Measurements from ENCODE around the gene MUS81. TPM values are rescaled to one million over a fixed set of nuclear protein-coding genes. Genes with fewer than 3 reads are reported as not detected.

MUS81 gene
- total RNA-seq, 3 donors from 2014 or later (not counting 1 experiment from before 2014, with no cell fraction given) = 71.6 to 93.4 (median 73.6) TPM

DNA sequence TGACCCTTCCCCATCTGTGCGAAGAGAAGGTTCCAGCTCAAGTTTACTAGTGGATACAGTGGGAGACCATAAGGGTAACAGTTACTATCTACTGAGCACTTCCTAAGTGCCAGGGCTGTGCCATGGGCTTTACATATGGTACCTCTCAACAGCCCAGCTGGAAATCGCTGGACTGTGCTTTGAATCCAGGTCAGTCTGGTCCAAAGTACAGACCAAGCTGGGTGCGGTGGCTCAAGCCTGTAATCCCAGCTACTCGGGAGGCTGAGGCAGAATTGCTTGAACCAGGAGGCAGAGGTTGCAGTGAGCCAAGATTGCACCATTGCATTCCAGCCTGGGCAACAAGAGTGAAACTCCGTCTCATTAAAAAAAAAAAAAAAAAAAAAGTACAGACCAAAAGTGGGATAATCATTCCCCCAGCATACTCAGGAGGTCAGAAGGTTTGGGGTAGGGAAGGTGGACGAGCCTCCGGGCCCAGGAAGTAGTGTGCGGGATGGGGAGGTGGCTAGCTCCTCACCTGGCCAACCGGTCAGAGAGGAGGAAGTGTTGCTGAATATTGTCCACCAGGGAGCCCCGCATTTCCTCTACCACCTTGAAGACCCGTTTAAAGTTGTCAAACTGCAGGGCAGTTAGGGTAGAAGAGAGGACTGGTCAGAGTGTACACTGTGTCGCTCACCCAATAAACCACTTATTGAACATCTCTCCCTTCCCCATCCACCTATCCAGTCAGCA is 25.7 kb downstream of the MUS81 start:
- no peaks in the 10 kb centered on the region for H3K9me3 ChIP-seq (ENCODE audit: control insufficient read depth, insufficient read depth, low read length)
- Mint-ChIP-seq H3K36me3 (no peaks in the 10 kb centered on the region), H3K27me3 (ENCODE audit: low read depth in 2 of 2) (no peaks in the 10 kb centered on the region), H3K4me1 (peaks cover 57 to 73% of the 10 kb centered on the region in 2 donors), H3K4me3 (peak overlapping the region; percentile 88), H3K9me3 (no peaks in the 10 kb centered on the region), H3K27ac (peak overlapping the region; percentile 78 to 96)
- H3K4me1 ChIP-seq (ENCODE audit: control insufficient read depth, insufficient read depth, low read length) = peaks cover 69% of the 10 kb centered on the region
- peaks cover 34% of the 10 kb centered on the region for H3K36me3 ChIP-seq (ENCODE audit: control insufficient read depth, insufficient read depth, low read length)
- TF ChIP-seq, protein P1, sequence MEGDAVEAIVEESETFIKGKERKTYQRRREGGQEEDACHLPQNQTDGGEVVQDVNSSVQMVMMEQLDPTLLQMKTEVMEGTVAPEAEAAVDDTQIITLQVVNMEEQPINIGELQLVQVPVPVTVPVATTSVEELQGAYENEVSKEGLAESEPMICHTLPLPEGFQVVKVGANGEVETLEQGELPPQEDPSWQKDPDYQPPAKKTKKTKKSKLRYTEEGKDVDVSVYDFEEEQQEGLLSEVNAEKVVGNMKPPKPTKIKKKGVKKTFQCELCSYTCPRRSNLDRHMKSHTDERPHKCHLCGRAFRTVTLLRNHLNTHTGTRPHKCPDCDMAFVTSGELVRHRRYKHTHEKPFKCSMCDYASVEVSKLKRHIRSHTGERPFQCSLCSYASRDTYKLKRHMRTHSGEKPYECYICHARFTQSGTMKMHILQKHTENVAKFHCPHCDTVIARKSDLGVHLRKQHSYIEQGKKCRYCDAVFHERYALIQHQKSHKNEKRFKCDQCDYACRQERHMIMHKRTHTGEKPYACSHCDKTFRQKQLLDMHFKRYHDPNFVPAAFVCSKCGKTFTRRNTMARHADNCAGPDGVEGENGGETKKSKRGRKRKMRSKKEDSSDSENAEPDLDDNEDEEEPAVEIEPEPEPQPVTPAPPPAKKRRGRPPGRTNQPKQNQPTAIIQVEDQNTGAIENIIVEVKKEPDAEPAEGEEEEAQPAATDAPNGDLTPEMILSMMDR (IDR thresholded peaks at IDR 0.05) = no peak
- DNase-seq = no peak
- ATAC-seq = no peak
- no peaks in the 10 kb centered on the region for H3K27me3 ChIP-seq (ENCODE audit: control insufficient read depth, insufficient read depth, low read length)
- intact Hi-C loops (cut with micrococcal nuclease) = no loop called here
- no peak overlapping the region for H3K27ac ChIP-seq (ENCODE audit: low read length)
- no peak overlapping the region for H3K4me3 ChIP-seq (ENCODE audit: low read length)
- 91% methylated on average over 7 of the region's 12 CpGs for WGBS (ENCODE audit: insufficient coverage)

- Histone ChIP-seq H3K27ac (ENCODE audit: low read length) (peak overlapping the region; percentile 97), H3K9me3 (ENCODE audit: control insufficient read depth, insufficient read depth, low read length) (no peaks in the 10 kb centered on the region), H3K36me3 (ENCODE audit: control insufficient read depth, insufficient read depth, low read length) (peaks cover 28% of the 10 kb centered on the region), H3K4me1 (ENCODE audit: control insufficient read depth, insufficient read depth, low read length) (peaks cover 68% of the 10 kb centered on the region), H3K4me3 (ENCODE audit: low read length) (no peak overlapping the region), H3K27me3 (ENCODE audit: control insufficient read depth, insufficient read depth, low read length) (no peaks in the 10 kb centered on the region)
- ATAC-seq = no peak
- TF ChIP-seq, protein P1 (IDR thresholded peaks at IDR 0.05) = no peak
- Mint-ChIP-seq H3K27ac (peak overlapping the region; percentile 88 to 96), H3K4me1 (peaks cover 48 to 67% of the 10 kb centered on the region in 2 donors), H3K9me3 (no peaks in the 10 kb centered on the region), H3K27me3 (ENCODE audit: low read depth in 2 of 2) (no peaks in the 10 kb centered on the region), H3K36me3 (no peaks in the 10 kb centered on the region), H3K4me3 (peak overlapping the region; percentile 88)
- 91% methylated on average over 14 of the region's 14 CpGs for WGBS (ENCODE audit: insufficient coverage)
- no peak for DNase-seq
- intact Hi-C loops (cut with micrococcal nuclease) = no loop called here
Measured at GRCh38 chr11:65886826-65887722, 26.8 kb downstream of the MUS81 start.

DNA sequence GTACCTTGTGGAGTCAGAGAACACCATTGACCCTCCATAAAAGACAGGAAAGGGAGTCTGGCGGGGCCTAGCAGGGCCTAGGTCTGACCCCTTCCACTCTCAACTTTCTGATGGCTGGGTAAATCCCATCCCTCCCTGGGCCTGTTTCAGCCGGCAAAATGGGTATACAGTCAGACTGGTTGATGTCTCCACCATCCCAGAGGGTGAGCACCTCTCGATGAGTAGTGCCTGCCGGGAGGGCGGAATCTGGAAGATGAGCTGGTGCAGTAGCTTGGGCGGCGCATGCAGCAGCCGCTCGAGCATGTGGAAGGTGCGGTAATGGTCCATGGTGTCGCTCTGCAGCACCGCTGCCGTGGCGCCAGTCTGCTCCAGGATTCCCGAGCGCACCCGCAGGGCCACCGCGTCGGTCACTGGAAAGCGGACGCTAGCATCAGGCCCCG is 27.5 kb downstream of the MUS81 start:
- intact Hi-C loops (cut with micrococcal nuclease) = no loop called here
- peaks cover 54 to 68% of the 10 kb centered on the region in 2 donors for H3K4me1 Mint-ChIP-seq
- peak overlapping the region; percentile 97 for H3K27ac ChIP-seq (ENCODE audit: low read length)
- no peaks in the 10 kb centered on the region for H3K9me3 ChIP-seq (ENCODE audit: control insufficient read depth, insufficient read depth, low read length)
- no peaks in the 10 kb centered on the region for H3K27me3 ChIP-seq (ENCODE audit: control insufficient read depth, insufficient read depth, low read length)
- TF ChIP-seq, protein P1 (IDR thresholded peaks at IDR 0.05) = no peak
- H3K27me3 Mint-ChIP-seq (ENCODE audit: low read depth in 2 of 2) = no peaks in the 10 kb centered on the region
- peak overlapping the region; percentile 72 for H3K4me3 ChIP-seq (ENCODE audit: low read length)
- no peaks in the 10 kb centered on the region for H3K36me3 Mint-ChIP-seq
- WGBS (ENCODE audit: insufficient coverage) = 8% methylated on average over 23 of the region's 23 CpGs
- DNase-seq (no peak), ATAC-seq (no peak)
- peaks cover 22% of the 10 kb centered on the region for H3K36me3 ChIP-seq (ENCODE audit: control insufficient read depth, insufficient read depth, low read length)
- H3K4me1 ChIP-seq (ENCODE audit: control insufficient read depth, insufficient read depth, low read length) = peaks cover 68% of the 10 kb centered on the region
- H3K27ac Mint-ChIP-seq = peak overlapping the region; percentile 88 to 96
- no peaks in the 10 kb centered on the region for H3K9me3 Mint-ChIP-seq
- H3K4me3 Mint-ChIP-seq = peak overlapping the region; percentile 88
